ENCODE data around the gene EMILIN2. TPM values are rescaled to one million over a fixed set of nuclear protein-coding genes. Genes with fewer than 3 reads are reported as not detected.

The EMILIN2 gene
- total RNA-seq, 3 donors from 2014 or later (not counting 1 experiment from before 2014, with no cell fraction given), result 8.4 to 25.6 (median 9.8) TPM

GRCh38 chr18:2854875-2855274 is 8.1 kb downstream of the EMILIN2 start:
- no peak overlapping the region for H3K27ac ChIP-seq (ENCODE audit: low read length)

GRCh38 chr18:2855560-2856350 is 8.9 kb downstream of the EMILIN2 start:
- Mint-ChIP-seq H3K4me3 (no peak overlapping the region), H3K4me1 (no peaks in the 10 kb centered on the region), H3K36me3 (no peaks in the 10 kb centered on the region), H3K27me3 (ENCODE audit: low read depth in 2 of 2) (peaks cover 3 to 17% of the 10 kb centered on the region in 2 donors), H3K27ac (no peak overlapping the region), H3K9me3 (no peaks in the 10 kb centered on the region)
- Histone ChIP-seq H3K9me3 (ENCODE audit: control insufficient read depth, insufficient read depth, low read length) (no peaks in the 10 kb centered on the region), H3K27me3 (ENCODE audit: control insufficient read depth, insufficient read depth, low read length) (no peaks in the 10 kb centered on the region), H3K36me3 (ENCODE audit: control insufficient read depth, insufficient read depth, low read length) (no peaks in the 10 kb centered on the region), H3K27ac (ENCODE audit: low read length) (no peak overlapping the region), H3K4me3 (ENCODE audit: low read length) (no peak overlapping the region), H3K4me1 (ENCODE audit: control insufficient read depth, insufficient read depth, low read length) (no peaks in the 10 kb centered on the region)
- intact Hi-C loops (cut with micrococcal nuclease), result no loop called here
- no peak for TF ChIP-seq CTCF (IDR thresholded peaks at IDR 0.05)
- 92% methylated on average over 20 of the region's 22 CpGs for WGBS (ENCODE audit: insufficient coverage)
- peak in 1 of 3 donors; percentile 37 for ATAC-seq
- no peak for DNase-seq

More at GRCh38 chr18:2854875-2855274, 8.1 kb downstream of the EMILIN2 start:
- no peaks in the 10 kb centered on the region for H3K4me1 Mint-ChIP-seq
- H3K27me3 Mint-ChIP-seq (ENCODE audit: low read depth in 2 of 2), result peaks cover 12 to 19% of the 10 kb centered on the region in 2 donors
- DNase-seq (no peak), ATAC-seq (no peak)
- H3K4me3 ChIP-seq (ENCODE audit: low read length), result no peak overlapping the region
- TF ChIP-seq CTCF (IDR thresholded peaks at IDR 0.05), result no peak
- H3K27me3 ChIP-seq (ENCODE audit: control insufficient read depth, insufficient read depth, low read length), result peaks cover 7% of the 10 kb centered on the region
- no peaks in the 10 kb centered on the region for H3K4me1 ChIP-seq (ENCODE audit: control insufficient read depth, insufficient read depth, low read length)
- intact Hi-C loops (cut with micrococcal nuclease), result no loop called here
- no peak overlapping the region for H3K27ac Mint-ChIP-seq
- no peaks in the 10 kb centered on the region for H3K9me3 ChIP-seq (ENCODE audit: control insufficient read depth, insufficient read depth, low read length)
- 92% methylated on average over 6 of the region's 6 CpGs for WGBS (ENCODE audit: insufficient coverage)
- no peak overlapping the region for H3K4me3 Mint-ChIP-seq
- no peaks in the 10 kb centered on the region for H3K36me3 ChIP-seq (ENCODE audit: control insufficient read depth, insufficient read depth, low read length)
- no peaks in the 10 kb centered on the region for H3K36me3 Mint-ChIP-seq
- no peaks in the 10 kb centered on the region for H3K9me3 Mint-ChIP-seq

- TF ChIP-seq CTCF (IDR thresholded peaks at IDR 0.05), result no peak
- H3K27ac Mint-ChIP-seq, result no peak overlapping the region
- ATAC-seq (no peak), DNase-seq (peak in 1 of 2 donors; percentile 23)
- intact Hi-C loops (cut with micrococcal nuclease), result no loop called here
- peaks cover 0 to 11% of the 10 kb centered on the region in 2 donors for H3K27me3 Mint-ChIP-seq (ENCODE audit: low read depth in 2 of 2)
- no peak overlapping the region for H3K4me3 Mint-ChIP-seq
- H3K9me3 Mint-ChIP-seq, result no peaks in the 10 kb centered on the region
- no peaks in the 10 kb centered on the region for H3K4me1 Mint-ChIP-seq
- H3K36me3 ChIP-seq (ENCODE audit: control insufficient read depth, insufficient read depth, low read length), result no peaks in the 10 kb centered on the region
- no peak overlapping the region for H3K4me3 ChIP-seq (ENCODE audit: low read length)
- whole genome bisulfite sequencing (ENCODE audit: insufficient coverage), result 72% methylated on average over 11 of the region's 11 CpGs
- no peak overlapping the region for H3K27ac ChIP-seq (ENCODE audit: low read length)
- no peaks in the 10 kb centered on the region for H3K36me3 Mint-ChIP-seq
- H3K27me3 ChIP-seq (ENCODE audit: control insufficient read depth, insufficient read depth, low read length), result no peaks in the 10 kb centered on the region
- no peaks in the 10 kb centered on the region for H3K9me3 ChIP-seq (ENCODE audit: control insufficient read depth, insufficient read depth, low read length)
- no peaks in the 10 kb centered on the region for H3K4me1 ChIP-seq (ENCODE audit: control insufficient read depth, insufficient read depth, low read length)
Measured at GRCh38 chr18:2856547-2857170, 9.9 kb downstream of the EMILIN2 start.
